HG03139 (cell line): ENCODE data around the gene HRK.
"Not testable (repeated sequence)": the region's sequence is repeated elsewhere in the genome, so short reads cannot be mapped to it uniquely, and the experiment has no call there.

Experiments
- ATAC-seq: cut with Tn5 transposase; IDR thresholded peaks from one replicate; pipeline ENCODE4 v1.9.1; 2021; ENCODE audit not compliant: unreplicated experiment

HRK gene

GRCh38 chr12:116820064-116820656 is 61.1 kb downstream of the HRK start:
- no peak for ATAC-seq

DNA sequence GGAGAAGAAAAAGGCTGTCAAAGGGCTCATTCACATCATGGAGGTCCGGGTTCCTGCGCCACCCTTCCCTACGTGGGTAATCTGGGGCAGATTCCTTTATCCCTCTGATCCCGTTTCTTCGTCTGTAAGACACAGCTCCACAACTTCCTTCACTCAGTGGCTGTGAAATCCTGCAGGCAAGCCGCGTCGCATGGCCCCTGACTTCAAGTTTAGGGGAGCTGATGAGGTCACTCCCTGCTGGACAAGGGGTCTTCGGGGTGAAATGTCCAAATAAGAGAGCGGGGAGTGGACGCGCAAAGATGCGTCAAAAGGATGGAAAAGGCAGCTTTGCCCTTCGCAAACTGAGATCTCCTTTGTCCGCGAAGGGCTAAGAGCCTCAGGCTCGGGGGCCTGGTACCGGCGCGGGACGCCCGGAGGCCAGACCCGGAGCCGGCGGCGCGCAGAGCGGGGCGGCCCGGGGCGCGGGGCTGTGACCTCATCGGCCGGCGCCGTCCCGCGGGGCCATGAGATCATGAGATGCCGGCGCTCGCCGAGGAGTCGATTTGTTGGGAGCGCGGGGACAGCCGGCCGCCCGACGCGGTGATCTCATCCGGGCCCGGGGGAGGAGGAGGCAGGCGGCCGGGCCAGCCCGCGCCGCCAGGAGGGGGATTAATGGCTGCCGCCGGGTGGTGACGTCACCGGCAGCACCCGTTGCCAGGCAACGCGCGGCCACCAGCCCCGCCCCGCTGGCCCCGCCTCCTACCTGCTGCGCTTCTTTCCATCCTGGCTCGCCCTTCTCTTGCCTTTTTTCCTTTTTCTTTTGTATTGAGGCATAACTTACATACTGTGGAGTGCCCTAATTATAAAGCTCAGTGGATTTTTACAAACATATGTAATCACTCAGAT is 62.1 kb downstream of the HRK start:
- peak; percentile 74 for ATAC-seq

DNA sequence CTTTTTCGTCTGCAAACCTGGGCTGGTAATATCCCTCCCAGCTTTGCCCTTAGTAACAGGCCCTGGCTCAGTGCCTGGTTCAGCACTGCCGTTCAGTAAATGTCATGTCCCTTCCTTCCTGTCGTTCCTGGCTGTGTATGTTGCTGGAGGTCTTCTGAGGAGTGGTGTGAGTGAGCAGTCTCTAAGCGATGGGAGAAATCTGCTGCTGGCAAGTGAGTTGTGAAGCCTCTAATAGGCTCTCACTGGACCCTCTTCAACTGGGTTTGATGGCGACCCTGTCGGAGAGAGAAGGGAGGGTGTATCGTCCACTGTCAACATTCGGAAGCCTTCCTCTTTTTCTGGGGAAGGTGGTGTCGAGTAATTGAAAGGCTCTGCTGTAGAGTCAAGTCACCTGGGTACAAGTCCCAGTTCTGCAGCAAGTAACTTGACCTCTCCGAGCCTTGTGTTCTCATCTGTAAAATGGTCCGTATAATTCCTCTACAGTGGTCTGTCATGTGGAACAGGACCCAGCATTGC is 62.8 kb downstream of the HRK start:
- ATAC-seq: no peak

DNA sequence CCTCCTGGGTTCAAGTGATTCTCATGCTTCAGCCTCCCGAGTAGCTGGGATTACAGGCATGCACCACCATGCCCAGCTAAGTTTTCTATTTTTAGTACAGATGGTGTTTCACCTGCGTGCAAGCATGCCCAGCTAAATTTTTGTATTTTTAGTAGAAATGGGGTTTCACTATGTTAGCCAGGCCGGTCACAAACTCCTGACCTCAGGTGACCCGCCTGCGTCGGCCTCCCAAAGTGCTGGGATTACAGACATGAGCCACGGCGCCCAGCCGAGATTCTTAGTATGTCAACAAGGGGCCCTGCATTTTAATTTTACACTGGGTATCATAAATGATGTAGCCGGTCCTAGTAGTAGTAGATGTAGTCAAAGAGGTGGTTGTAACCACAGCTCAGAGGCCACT is 66.5 kb downstream of the HRK start:
- not testable (repeated sequence) for ATAC-seq

DNA sequence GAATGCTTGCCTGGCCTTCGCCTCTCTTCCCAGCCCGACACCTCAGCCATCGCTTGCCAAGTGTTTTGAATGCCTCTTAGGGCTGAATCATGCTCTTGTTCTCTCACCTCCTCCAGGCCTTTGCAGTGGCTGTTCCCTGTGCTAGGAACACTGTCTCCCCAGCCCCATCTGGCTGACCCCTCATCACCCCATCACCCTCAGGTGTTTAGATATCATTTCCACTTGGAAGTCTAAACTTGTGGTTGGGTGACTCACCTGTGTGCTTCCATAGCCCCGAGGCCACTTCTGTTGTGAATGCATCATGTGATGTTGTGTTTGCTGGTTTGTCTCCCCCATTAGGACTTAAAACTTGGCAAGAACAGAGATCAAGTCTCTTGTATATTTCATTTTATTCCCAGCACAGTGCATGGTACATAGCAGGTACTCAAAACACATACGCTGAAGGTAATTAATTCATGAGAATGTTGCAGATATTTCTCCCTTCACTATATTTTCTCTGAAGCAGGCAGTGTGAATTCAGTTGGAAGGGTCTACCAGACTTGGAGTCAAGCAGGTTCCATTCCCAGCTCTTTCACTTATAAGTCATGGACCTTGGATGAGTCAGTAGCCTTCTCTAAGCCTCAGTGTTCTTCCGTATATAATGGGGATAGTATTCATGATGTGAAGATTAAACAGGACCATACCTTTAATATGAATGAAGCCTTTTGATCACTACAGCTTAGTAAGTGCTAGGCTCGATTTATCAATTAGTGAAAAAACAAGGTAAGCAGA is 67.8 kb downstream of the HRK start:
- no peak for ATAC-seq

DNA sequence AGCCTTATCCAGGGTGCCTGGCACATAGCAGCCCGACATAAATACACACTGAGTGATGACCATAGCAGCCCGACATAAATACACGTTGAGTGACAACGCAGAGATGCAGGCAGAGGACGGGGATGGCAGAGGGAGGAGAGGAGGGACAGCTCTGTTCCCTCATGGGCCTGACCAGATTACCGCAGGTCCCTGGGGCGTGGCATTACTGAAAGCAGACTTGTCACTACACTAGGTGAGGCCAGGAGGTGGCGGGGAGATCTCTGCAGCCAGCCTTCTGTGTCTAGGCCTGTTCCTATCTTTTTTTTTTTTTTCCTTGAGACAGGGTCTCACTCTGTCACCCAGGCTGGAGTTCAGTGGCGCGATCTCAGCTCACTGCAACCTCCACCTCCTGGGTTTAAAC is 69.0 kb downstream of the HRK start:
- no peak for ATAC-seq

GRCh38 chr12:116808113-116809105 is 72.8 kb downstream of the HRK start:
- no peak for ATAC-seq

GRCh38 chr12:116807546-116807945 is 73.7 kb downstream of the HRK start:
- ATAC-seq: no peak

GRCh38 chr12:116806845-116807440 is 74.3 kb downstream of the HRK start:
- no peak for ATAC-seq
